HEK293 (cell line): ENCODE results near the gene TIGD2.

Experiments used
- GLI4 ChIP-seq: fragments of 450-650 bp; formaldehyde crosslinking; IDR thresholded peaks from 2 replicates; pipeline ENCODE4 v1.5.1; 2016; ENCODE audit warnings: missing biosample characterization, missing genetic modification characterization
- ZFP41 ChIP-seq: fragments of 450-650 bp; formaldehyde crosslinking; IDR thresholded peaks from 2 replicates; pipeline ENCODE4 v1.5.1; 2016; ENCODE audit warnings: missing biosample characterization, missing genetic modification characterization, borderline replicate concordance
- ZNF19 ChIP-seq: fragments of 450-650 bp; formaldehyde crosslinking; IDR thresholded peaks from 2 replicates; pipeline ENCODE4; 2016; ENCODE audit warnings: missing biosample characterization, missing genetic modification characterization, low read depth
- ZNF302 ChIP-seq: fragments of 450-650 bp; formaldehyde crosslinking; IDR thresholded peaks from 2 replicates; pipeline ENCODE4 v1.5.1; 2016; ENCODE audit warnings: missing biosample characterization, missing genetic modification characterization, low read depth
- ZNF785 ChIP-seq: fragments of 450-650 bp; formaldehyde crosslinking; IDR thresholded peaks from 2 replicates; pipeline ENCODE4 v1.5.1; 2016; ENCODE audit warnings: missing biosample characterization, missing genetic modification characterization
- TF ChIP-seq, protein P1 (sequence below): fragments of 450-650 bp; IDR thresholded peaks from 2 replicates; pipeline ENCODE4 v1.5.1; 2018; ENCODE audit warnings: missing biosample characterization, mild to moderate bottlenecking, missing genetic modification characterization
- TF ChIP-seq, protein P2 (sequence below): fragments of 450-650 bp; formaldehyde crosslinking; IDR thresholded peaks from 2 replicates; pipeline ENCODE4 v1.5.1; 2016; ENCODE audit warnings: missing biosample characterization, missing genetic modification characterization
- TF ChIP-seq, protein P3 (sequence below): fragments of 450-650 bp; formaldehyde crosslinking; IDR thresholded peaks from 2 replicates; pipeline ENCODE4 v1.5.1; 2016; ENCODE audit warnings: missing biosample characterization, missing genetic modification characterization

DNA sequence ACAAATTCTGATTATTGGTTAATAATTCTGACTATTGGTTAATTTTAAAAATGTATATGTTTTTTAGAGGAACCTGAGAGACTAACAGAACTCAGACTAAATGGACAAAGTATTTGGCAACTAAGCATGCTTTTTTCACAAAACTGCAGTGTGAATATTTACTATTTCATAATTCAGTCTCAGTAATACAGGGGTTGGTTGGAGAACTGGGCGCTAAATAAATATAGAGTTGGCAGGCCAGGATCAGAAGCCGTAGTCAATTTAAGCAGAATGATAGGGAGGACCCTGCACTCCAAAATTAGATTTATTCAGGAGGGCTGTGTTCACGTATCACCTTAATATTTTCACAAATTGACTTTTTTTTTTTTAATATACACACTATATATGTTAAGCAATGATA is 5.8 kb downstream of the TIGD2 start:
- TF ChIP-seq ZNF302 (tag by site-specific recombination) (no peak), GLI4 (tag by site-specific recombination) (no peak), ZNF19 (no peak), ZNF785 (tag by site-specific recombination) (no peak), ZFP41 (tag by site-specific recombination) (no peak)
- TF ChIP-seq, protein P1, sequence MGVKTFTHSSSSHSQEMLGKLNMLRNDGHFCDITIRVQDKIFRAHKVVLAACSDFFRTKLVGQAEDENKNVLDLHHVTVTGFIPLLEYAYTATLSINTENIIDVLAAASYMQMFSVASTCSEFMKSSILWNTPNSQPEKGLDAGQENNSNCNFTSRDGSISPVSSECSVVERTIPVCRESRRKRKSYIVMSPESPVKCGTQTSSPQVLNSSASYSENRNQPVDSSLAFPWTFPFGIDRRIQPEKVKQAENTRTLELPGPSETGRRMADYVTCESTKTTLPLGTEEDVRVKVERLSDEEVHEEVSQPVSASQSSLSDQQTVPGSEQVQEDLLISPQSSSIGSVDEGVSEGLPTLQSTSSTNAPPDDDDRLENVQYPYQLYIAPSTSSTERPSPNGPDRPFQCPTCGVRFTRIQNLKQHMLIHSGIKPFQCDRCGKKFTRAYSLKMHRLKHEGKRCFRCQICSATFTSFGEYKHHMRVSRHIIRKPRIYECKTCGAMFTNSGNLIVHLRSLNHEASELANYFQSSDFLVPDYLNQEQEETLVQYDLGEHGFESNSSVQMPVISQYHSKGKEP, result no peak
- TF ChIP-seq, protein P2, sequence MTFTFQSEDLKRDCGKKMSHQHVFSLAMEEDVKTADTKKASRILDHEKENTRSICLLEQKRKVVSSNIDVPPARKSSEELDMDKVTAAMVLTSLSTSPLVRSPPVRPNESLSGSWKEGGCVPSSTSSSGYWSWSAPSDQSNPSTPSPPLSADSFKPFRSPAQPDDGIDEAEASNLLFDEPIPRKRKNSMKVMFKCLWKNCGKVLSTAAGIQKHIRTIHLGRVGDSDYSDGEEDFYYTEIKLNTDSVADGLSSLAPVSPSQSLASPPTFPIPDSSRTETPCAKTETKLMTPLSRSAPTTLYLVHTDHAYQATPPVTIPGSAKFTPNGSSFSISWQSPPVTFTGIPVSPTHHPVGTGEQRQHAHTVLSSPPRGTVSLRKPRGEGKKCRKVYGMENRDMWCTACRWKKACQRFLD (tag by site-specific recombination), result no peak
- TF ChIP-seq, protein P3, sequence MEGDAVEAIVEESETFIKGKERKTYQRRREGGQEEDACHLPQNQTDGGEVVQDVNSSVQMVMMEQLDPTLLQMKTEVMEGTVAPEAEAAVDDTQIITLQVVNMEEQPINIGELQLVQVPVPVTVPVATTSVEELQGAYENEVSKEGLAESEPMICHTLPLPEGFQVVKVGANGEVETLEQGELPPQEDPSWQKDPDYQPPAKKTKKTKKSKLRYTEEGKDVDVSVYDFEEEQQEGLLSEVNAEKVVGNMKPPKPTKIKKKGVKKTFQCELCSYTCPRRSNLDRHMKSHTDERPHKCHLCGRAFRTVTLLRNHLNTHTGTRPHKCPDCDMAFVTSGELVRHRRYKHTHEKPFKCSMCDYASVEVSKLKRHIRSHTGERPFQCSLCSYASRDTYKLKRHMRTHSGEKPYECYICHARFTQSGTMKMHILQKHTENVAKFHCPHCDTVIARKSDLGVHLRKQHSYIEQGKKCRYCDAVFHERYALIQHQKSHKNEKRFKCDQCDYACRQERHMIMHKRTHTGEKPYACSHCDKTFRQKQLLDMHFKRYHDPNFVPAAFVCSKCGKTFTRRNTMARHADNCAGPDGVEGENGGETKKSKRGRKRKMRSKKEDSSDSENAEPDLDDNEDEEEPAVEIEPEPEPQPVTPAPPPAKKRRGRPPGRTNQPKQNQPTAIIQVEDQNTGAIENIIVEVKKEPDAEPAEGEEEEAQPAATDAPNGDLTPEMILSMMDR (tag by site-specific recombination), result no peak
